ENCODE data around the gene ASPDH. TPM values are rescaled to one million over a fixed set of nuclear protein-coding genes. Genes with fewer than 3 reads are reported as not detected.
A peak's percentile ranks its signal among the peaks of the same experiment; 100 is the strongest.

ASPDH gene
- total RNA-seq, 4 donors from 2014 or later, result not detected

DNA sequence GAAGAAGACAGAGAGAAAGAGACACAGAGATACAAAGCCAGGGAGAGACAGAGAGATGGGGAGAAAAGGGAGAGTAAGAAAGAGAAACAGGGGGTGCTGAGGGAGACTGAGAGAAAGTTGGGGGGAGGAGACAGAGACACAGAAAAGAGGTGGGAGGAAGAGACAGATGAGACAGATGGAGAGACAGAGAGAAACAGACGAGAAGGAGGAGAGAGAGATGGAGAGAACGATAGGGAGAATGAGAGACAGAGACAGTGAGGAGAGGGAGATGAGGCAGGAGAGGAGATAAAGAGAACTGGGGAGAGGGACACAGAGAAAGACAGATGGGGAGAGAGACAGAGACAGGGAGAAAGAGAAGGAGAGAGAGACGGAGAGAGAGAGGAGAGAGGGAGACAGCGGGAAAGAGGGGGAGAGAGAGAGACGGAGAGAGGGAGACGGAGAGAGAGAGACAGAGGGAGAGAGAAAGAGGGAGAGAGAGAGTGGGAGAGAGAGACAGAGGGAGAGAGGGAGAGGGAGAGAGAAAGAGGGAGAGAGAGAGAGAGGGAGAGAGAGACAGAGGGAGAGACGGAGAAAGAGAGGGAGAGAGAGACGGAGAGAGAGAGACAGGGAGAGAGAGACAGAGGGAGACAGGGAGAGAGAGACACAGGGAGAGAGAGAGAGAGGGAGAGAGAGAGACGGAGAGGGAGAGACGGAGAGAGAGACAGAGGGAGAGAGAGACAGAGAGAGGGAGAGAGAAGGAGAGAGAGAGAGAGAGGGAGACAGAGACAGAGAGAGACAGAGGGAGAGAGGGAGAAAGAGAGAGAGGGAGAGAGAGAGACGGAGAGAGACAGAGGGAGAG, 15.3 kb downstream of the ASPDH start:
- Histone ChIP-seq H3K4me3 (peak overlapping the region; percentile 59 to 71 (median 63)), H3K4me1 (peaks cover 14 to 16% of the 10 kb centered on the region in 2 donors), H3K27ac (peak overlapping the region; percentile 97 to 100 (median 97)), H3K27me3 (no peaks in the 10 kb centered on the region), H3K36me3 (no peaks in the 10 kb centered on the region), H3K9me3 (no peaks in the 10 kb centered on the region)
- ATAC-seq (no peak), DNase-seq (no peak)
- in situ Hi-C loops (cut with MboI; ENCODE audit: low sequenced_read_pairs in 4 of 4), result no loop called here
- intact Hi-C loops (cut with DNase I; ENCODE audit: low total_unique reads), result no loop called here
- TF ChIP-seq, protein P1, sequence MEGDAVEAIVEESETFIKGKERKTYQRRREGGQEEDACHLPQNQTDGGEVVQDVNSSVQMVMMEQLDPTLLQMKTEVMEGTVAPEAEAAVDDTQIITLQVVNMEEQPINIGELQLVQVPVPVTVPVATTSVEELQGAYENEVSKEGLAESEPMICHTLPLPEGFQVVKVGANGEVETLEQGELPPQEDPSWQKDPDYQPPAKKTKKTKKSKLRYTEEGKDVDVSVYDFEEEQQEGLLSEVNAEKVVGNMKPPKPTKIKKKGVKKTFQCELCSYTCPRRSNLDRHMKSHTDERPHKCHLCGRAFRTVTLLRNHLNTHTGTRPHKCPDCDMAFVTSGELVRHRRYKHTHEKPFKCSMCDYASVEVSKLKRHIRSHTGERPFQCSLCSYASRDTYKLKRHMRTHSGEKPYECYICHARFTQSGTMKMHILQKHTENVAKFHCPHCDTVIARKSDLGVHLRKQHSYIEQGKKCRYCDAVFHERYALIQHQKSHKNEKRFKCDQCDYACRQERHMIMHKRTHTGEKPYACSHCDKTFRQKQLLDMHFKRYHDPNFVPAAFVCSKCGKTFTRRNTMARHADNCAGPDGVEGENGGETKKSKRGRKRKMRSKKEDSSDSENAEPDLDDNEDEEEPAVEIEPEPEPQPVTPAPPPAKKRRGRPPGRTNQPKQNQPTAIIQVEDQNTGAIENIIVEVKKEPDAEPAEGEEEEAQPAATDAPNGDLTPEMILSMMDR (IDR thresholded peaks at IDR 0.05 in 4 of 5, conservative IDR thresholded peaks at IDR 0.05 in 1 of 5), result peak in 3 of 5 experiments; percentile 56 to 60 (median 57)
- TF ChIP-seq POLR2A (IDR thresholded peaks at IDR 0.05), result no peak

DNA sequence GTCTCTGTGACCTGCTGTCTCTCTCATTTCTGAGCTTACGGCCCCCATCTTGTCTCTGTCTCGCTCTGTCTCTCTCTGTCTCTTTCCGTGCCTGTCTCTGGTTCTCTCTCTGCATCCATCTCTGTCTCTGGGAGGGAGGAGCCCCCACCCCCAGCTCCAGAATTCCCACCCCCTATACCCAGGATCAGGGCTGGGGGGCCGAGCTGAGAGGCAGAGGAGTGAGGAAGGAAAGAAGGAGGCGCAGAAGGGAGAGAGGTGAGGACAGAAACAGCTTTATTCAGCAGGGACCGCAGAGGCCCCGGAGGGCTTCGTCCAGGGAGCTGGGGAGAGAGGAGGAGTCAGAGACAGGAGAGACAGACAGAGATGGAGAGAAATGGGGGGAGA, 16.7 kb downstream of the ASPDH start:
- H3K4me1 ChIP-seq, result peaks cover 13 to 14% of the 10 kb centered on the region in 2 donors
- intact Hi-C loops (cut with DNase I; ENCODE audit: low total_unique reads), result no loop called here
- peak overlapping the region; percentile 97 to 100 (median 97) for H3K27ac ChIP-seq
- no peak for TF ChIP-seq POLR2A (IDR thresholded peaks at IDR 0.05)
- TF ChIP-seq, protein P1 (IDR thresholded peaks at IDR 0.05 in 4 of 5, conservative IDR thresholded peaks at IDR 0.05 in 1 of 5), result no peak
- peak overlapping the region; percentile 32 to 71 (median 63) for H3K4me3 ChIP-seq
- no peak for ATAC-seq
- no peaks in the 10 kb centered on the region for H3K36me3 ChIP-seq
- no peak for DNase-seq
- no peaks in the 10 kb centered on the region for H3K27me3 ChIP-seq
- in situ Hi-C loops (cut with MboI; ENCODE audit: low sequenced_read_pairs in 4 of 4), result no loop called here
- no peaks in the 10 kb centered on the region for H3K9me3 ChIP-seq

DNA sequence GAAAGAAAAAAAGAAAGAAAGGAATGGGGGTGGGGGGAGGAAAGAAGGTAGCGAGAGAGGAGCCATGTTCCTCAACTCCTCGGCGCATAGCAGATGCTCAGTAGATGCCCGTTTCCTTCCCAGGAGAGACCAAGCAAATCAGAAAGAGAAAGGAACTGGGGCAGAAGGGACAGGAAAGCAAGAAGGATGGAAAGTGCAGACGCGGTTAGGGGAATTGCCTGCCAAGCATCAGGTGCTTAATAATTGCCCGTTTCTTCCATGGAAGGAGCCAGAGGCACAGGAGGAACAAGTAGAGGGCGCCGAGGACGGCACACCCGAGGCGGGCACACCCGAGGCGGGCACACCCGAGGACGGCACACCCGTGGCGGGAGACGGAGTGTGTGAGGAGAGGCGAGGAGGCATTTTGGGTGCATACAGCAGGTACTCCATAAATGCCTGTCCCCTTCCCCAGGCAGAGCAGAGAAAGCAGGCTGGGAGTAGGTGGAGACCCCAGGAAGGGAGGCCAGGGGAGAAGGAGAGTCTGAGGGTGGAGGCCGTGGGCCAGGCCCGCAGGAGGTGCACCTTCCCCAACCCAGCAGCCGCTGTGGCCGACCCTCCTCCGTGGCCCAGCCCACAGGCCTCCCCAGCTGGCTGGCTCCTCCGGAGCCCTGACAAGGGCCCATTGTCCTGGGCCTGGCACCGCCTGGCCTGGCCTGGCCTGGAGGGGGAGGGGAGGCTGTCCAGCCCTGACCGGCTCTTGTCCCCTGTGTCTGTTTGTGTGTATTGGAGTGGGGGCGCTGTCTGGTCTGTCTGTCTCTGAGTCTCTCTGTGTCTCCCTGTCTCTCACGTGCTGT, 17.3 kb downstream of the ASPDH start:
- H3K4me1 ChIP-seq, result peaks cover 8 to 11% of the 10 kb centered on the region in 2 donors
- H3K27ac ChIP-seq, result peak overlapping the region; percentile 97 to 100 (median 97)
- no peaks in the 10 kb centered on the region for H3K9me3 ChIP-seq
- no peaks in the 10 kb centered on the region for H3K36me3 ChIP-seq
- intact Hi-C loops (cut with DNase I; ENCODE audit: low total_unique reads) (no loop called here), in situ Hi-C loops (cut with MboI; ENCODE audit: low sequenced_read_pairs in 4 of 4) (no loop called here)
- TF ChIP-seq, protein P1 (IDR thresholded peaks at IDR 0.05 in 4 of 5, conservative IDR thresholded peaks at IDR 0.05 in 1 of 5), result no peak
- peak; percentile 34 to 42 for TF ChIP-seq POLR2A (IDR thresholded peaks at IDR 0.05)
- H3K27me3 ChIP-seq, result no peaks in the 10 kb centered on the region
- peak; percentile 44 to 84 for DNase-seq
- ATAC-seq, result peak; percentile 32 to 46
- H3K4me3 ChIP-seq, result peak overlapping the region in 3 of 4 donors; percentile 63 to 71 (median 63)

DNA sequence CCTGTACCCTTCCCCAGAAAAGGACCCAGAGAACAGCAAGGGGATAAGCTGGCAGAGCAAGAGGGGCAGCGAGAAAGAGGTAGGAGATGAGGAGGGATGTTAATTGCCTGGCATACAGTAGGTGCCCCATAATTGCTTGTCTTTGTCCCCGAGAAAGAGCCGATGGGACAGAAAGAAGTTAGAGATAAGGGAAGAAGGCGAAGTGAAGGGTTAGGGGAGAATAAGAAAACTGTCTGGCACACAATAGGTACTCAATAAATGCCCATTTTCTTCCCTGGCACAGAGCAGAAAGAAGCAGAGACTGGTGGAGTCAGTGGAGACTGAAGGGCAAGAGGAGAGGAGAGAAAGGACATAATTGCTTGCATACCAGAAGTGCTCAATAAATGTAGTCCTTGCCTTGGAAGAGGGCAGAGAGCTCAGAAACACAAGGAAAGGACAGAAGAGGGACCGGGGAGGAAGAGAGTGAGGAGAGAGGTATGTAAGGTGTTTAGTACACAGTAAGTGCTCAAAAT, 18.6 kb downstream of the ASPDH start:
- H3K27ac ChIP-seq, result peak overlapping the region in 3 of 4 donors; percentile 97 to 100 (median 97)
- intact Hi-C loops (cut with DNase I; ENCODE audit: low total_unique reads), result no loop called here
- no peaks in the 10 kb centered on the region for H3K9me3 ChIP-seq
- in situ Hi-C loops (cut with MboI; ENCODE audit: low sequenced_read_pairs in 4 of 4), result no loop called here
- ATAC-seq, result no peak
- TF ChIP-seq, protein P1 (IDR thresholded peaks at IDR 0.05 in 4 of 5, conservative IDR thresholded peaks at IDR 0.05 in 1 of 5), result no peak
- TF ChIP-seq POLR2A (IDR thresholded peaks at IDR 0.05), result no peak
- H3K36me3 ChIP-seq, result no peaks in the 10 kb centered on the region
- H3K27me3 ChIP-seq, result no peaks in the 10 kb centered on the region
- no peak for DNase-seq
- no peak overlapping the region for H3K4me3 ChIP-seq
- peaks cover 5 to 10% of the 10 kb centered on the region in 2 donors for H3K4me1 ChIP-seq
